Islet of Langerhans (tissue), 1 donor: ENCODE measurements around the gene TRIO.

Source experiments
- FAIRE-seq: peaks from one replicate; lab custom pipeline; 2011; peaks lifted over from hg19 to GRCh38; lab: Jason Lieb, UNC

The TRIO gene

DNA sequence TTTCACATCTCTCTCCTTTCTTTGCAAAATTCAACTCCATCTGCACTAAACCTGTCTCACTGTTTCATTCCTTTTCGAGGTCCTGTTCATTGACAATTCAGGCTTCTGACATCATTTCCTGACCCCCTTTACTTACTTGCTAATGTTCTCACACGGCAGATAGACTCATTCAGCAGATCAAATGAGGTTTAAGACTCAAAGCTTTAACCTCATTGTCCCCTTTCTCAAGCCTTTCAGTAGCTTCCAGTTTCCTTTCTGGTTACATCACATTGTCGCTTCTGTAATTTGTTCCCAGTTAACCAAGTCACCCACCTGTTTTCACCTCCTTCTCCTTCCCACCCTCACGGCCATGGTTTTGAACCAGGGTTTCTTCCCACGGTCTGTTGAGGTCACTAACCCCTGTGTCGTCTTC, 295.1 kb downstream of the TRIO start:
- no peak for FAIRE-seq

DNA sequence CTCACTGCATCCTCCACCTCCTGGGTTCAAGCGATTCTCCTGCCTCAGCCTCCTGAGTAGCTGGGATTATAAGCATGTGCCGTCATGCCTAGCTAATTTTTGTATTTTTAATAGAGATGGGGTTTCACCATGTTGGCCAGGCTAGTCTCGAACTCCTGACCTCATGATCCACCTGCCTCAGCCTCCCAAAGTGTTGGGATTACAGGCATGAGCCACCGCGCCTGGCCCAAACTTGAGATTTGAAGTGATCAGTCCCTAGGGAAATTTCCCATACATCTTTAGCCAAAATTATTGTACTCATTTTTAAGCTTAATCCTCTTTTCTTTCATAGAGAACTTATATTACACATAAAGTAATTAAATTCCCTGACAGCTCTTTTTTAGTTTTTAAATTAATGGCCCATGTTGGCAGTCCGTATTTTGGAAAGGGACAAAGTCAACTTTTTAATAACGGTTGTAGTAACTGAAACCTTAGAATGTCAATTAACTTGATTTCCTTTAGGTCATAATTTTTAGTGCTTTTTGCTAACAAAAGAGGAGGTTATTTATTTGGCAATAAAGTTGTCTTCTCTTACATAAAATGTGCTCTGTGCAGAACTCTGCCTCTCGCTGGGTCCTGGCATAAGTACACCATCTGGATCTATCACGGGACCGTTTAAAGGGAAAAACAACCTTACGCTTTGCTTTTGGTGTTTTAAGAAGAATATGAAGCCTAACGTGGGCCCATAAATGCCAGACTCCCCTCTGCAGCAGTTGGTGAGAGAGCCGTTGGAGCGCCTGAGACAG, 296.1 kb downstream of the TRIO start:
- no peak for FAIRE-seq

DNA sequence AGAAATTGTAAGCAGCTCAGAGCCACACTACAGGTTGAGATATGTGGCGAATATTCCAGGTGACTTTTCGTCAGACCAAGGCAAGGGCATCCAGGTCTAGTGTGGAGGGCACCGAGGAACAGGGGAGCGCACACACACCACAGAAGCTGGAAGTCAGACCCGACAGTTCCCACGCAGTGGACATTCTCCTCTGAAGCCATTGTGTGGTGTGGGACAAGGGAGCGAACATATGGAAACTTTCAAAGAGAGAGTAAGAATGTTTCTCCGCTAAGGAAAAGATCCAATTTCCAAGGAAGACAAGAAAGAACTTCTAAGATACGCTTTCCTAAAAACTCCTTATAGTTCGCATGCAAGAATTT, 297.1 kb downstream of the TRIO start:
- no peak for FAIRE-seq

DNA sequence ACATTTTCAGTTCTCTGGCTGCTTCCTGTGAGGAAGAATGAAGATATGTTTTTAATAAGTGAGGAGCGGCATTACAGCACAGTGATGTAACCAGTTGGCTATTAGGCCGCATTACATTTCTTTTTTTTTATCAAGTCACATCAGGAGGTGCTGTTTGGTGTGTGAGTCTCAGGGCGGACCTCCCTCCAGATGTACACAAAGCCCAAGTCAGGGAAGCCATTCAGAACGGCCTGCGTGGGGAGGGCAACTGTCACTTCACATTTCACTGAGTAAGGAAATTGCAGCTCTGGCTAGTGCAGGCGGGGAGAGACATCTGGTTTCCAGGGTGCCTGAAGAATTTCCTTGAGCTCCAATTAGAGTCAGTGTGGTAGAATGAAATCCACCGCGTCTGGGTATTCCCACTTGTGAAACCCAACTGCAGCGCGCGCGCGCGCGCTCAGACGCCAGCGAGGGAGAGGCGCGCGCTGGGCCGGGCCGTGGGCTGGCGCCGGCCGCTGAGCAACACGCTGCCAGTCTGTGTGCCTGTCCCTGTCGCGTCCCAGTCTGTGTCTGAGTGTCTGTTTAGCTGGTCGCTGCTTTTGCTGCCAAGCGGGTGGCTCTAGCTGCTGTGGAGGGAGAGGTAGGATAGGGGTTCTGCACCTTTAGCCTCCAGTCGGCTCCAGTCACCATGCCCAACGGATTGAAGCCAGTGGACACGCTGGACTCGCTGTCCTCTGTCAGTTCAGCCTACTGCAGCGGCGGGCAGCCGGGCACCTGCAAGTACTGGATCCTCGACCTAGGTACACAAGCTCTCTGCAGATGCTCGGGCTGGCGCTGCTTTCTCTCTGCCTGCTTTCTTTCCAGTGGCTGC, 297.7 kb downstream of the TRIO start:
- no peak for FAIRE-seq

DNA sequence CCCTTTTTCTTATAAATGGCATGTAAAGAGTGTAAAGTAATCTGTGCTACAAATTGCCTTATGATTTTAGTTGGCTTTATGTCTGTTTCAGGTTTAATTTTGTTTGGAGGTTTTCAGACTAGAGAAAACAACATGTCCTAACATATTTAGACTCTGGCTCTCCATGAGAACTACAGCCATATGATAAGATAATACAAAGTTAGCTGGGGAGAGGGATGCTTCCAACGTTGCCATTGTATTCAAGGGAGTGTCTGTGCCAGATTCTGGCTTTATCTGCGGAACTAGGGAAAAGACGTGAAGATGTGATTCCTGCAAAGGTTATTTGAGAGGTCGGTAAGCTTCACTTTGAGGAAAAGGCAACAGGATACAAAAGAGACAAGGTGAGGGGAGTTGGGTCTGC, 298.5 kb downstream of the TRIO start:
- FAIRE-seq = no peak

DNA sequence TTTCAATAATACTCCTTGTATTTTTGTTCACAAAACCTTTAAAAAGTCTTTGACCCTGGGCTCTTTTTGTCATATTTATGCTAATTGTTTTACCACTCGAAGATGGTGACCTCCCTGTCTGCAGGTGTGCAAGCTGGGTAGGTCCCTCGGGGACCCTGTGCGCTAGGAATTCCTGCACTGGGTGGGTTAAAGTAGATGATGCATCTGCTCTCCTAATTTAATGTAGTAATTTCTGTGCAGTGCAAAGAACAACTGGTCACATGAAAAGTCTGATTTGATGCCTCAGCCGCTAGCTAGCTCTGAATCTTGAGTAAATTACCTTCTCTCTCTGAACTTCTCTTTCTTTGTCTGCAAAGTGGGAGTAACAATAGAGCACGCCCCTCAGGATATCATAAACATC, 299.4 kb downstream of the TRIO start:
- no peak for FAIRE-seq

DNA sequence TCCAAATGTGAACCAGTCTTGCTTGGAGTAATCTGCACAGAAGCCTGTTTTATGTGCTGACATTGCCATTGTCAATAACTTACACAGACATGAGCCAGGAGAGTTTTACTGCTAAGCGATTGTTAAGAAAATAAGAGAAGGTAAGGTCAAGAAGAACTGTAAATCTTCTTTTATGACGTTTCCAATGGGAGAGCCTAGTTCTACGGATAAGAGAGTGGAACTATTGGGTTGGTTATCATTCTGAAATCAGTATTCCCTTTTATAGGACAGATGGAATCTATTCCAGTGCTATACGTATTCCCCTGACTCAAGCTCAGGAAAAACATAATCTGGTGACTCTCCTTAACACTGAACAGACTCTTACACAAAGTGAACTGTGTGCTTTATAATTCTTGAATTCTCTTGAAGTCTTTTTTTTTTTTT, 300.5 kb downstream of the TRIO start:
- FAIRE-seq = no peak

DNA sequence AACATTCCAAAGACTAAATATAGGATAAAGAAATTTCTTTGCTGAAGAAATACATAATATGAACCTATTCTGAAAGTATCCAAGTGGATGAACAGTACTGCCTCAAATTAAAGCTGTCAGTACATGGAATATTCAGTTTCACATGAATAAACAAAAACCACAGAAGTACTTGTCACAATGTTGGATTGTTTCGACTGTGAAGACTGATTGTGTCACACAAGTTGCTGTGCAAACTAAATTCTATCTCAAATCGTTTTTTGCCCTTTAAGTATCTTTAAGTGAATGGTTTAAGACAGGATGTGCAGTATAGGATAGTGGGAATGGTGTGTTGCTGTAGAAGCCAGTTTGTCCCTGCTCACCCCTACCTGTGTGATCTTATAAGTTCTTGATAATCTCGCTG, 301.0 kb downstream of the TRIO start:
- no peak for FAIRE-seq

DNA sequence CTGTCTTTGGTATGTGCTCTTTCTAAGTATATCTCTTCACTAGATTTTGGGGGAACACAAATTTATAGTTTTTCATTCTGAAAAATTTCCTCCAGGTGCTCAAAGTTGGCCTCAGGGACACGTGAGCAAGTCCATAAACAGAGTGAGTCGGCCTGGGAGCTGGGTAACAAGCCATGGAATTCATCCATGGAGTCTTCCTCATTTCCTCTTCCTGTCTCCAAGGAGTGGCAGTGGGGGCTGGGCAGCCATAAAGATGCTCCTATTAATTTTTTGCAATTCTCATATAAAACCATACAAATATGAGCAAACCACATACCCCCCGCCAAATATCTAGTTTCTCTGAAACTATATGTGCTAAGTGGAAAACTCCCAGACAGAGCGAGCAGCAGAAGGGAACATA, 301.9 kb downstream of the TRIO start:
- FAIRE-seq = no peak

DNA sequence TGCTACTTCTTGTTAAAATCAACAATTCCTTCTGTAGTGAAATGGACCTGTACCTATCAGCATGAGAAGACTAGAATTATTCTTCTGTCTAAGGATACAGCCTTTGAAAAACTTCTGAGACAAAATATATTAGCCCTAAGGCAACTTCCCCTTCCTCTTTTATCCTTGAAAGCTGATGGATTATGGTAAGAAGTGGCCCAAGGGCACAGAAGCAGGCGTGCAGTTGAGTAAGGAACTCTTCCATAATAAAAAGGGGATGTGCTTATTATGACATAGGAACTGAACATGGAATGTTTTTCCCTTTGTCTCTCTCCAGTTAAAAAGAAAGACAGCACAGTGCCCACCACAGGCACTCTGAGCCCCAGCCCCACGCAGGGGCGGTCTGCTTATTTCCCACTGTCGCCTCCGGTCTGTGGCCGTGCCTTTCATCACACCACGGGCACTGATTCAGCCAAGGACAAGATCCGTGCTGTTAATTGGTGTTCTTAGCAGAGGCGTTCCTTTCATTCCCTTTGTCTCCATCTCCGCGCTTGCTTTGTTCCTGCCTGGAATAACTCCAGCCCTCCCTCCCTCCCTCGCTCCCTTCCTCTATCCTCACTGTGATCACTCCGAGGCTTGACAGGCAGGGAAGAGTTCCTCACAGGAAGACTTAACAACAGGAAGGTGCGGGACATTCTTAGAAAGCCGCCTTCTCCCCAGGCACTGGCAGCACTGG, 302.6 kb downstream of the TRIO start:
- no peak for FAIRE-seq

DNA sequence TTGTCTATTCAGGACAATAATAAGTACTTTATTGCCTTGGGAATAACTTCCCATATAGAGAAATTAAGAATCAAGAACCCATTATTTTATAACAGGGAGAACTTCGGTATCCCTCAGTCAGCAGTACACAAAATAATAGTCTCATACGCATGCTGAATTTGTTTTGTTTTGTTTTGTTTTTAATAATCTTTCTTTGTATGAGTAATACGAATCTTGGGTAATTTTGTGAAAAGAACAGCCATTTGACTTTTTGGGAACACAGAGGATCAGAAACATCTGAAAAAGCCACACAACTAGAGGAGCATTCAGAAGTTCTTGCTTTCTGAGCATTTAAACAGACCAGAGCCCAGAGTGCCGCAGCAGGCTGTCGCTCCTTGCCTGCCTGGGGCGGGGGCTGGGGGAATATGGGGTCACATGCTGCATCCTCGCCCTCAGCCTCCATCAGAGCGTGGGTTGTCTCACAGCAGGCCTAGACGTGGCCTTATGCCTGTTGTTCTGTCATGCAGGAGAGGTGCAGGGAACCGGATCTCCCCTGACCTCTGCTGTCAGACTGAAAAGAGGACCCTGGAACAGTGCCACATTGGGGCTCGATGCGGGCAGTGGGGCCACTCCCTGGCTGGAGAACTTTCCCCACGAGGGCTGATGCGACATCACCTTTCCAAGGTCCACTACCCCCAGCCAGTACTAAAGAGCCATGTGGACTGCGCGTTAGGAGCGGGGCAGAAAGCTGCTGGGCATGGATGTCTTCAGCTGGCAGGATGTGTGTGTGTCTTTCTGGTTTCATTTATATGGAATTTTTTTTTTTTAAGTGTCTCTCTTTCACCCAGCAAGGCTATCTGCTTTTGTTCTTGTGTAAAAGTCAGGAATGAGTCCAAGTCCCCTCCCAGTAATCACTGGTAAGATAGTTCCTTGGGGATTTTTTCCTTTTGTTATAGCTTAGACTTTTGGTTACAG, 305.1 kb downstream of the TRIO start:
- no peak for FAIRE-seq

DNA sequence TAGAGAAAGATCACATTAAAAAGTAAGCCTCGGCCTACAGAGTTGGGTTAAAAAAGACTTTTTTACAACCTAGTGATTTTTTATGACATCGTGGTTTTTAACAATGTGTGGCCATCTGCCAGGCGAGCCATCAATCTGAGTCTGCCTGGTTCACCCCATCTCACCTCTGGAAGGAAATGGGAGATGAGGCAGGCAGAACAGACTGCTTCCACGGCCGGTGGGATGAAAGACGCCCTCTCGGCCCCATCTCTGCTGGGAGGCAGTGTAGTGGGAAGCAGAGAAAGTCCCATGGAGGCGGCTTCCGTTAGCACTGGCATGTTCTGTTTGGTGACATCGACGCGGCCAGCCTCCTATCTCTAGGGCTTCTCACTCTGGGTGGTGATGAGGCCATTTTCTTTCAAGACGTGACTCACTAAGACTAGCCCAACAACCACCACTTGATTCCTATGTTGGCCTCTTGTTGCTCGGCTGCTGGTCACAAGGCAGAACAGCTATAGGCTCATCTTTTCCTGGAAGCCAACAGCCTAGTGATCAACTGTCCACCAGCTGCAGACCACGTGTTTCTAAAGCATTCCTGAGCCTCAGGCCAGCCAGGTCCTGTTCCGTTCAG, 306.0 kb downstream of the TRIO start:
- no peak for FAIRE-seq

DNA sequence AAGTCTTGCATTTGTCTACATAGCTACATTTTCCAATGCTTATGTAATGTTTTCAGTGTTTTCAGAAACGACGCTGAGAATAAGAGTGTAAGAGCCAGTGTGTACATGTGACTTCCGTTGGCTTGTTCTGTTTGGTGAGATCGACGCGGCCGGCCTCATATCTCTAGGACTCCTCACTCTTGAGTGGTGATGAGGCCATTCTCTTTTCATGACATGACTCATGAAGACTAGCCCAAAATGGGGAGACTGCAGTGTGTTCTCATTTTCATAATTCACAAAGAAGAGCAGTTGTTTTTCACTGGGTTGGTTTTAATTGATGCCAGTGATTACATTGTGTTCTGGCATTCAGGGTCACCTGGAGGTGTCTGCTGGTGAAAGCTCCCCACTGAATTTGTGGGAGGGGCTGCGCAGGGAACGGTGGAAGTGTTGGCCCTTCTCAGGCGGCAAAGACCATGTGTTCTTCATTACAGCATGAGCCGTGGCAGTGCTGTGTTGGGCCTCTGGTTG, 306.9 kb downstream of the TRIO start:
- no peak for FAIRE-seq

DNA sequence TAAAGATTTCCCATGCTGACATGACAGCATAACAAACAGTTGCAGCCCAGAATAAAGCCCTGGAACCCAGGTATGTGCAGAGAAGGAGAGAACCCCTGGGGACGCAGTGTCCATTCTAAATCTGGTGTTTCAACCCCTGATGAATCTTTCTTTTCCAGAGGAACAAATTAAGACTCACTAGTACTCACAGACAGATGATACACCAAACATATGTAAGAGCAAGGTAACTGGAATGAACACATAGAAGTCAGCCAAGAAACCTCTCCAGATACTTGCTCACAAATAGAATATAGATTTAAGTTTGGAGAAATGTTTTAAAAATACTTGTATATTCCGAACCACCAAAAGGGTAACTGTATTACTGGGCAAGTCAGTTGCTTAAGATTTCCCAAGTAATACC, 307.6 kb downstream of the TRIO start:
- FAIRE-seq = no peak

DNA sequence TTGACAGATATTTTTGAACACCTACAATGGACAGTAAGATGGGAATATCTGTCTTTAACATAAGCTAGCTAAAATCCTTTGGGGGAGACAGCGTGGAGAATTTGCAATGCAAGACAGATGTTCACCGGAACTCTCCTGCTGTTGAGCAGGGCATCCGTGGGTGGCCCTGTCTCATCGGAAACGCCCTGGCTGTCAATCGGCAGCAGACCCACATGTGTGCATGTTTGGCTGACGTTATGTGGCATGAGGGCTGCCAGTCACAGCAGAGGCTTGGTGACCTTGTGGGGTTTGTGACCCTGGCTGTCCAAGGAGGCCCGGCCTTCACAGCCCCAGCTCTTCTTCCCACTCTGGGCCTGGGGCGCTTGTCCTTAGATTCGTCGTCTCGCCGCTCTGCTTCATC, 308.7 kb downstream of the TRIO start:
- no peak for FAIRE-seq

DNA sequence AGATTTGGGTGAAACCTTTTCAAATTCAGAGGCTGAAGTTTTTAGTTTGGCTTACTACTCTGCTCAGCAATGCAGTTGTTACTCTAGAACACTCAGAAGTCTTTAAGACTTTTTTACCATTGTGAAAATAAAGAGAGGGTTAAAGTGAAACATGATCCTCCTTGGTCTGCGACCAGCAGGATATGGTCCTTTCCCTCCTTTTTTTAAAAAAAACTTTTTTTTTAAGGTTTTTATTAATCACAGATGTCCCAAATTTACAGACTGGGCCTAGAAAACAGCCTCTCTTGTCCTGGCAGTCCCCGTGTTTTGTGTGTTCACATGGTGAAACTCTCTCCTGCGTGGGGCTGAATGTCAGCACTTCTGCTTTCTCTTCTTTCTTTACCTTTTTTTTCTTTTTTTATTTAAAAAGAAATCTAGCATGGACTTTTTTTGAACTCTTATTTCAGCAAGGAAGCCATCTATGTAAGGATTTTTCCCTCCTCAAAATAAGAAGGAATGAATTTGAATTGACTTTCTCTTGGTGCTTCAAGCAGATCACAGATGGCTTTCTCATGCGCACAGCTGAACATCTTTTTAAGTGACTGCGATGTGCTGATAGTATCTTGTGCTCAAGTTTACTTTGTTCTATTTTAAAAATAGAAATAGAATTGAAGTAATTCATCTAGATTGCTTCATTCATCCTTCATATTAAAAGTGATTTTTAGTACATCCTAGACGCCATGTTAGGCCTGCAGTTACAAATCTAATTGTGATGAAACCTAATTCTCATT, 309.7 kb downstream of the TRIO start:
- no peak for FAIRE-seq

DNA sequence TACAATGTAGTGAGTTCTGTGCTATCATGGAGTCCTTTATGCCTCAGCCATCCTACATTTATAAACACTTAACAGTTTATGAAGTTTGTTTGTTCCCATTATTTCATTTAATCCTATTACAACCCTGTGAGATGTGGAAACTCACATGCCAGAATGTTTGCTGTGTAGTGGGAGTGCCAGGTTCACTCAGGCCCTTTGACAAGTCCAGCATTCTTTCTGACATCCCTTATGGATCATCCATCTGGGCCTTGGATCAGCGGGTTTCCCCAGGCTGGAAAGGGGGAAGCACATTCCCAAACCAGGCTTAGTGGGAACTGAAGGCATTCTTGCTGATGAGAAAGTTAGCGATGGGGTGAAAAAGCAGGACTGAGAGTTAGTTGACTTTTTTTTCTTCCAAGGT, 310.3 kb downstream of the TRIO start:
- FAIRE-seq = no peak

DNA sequence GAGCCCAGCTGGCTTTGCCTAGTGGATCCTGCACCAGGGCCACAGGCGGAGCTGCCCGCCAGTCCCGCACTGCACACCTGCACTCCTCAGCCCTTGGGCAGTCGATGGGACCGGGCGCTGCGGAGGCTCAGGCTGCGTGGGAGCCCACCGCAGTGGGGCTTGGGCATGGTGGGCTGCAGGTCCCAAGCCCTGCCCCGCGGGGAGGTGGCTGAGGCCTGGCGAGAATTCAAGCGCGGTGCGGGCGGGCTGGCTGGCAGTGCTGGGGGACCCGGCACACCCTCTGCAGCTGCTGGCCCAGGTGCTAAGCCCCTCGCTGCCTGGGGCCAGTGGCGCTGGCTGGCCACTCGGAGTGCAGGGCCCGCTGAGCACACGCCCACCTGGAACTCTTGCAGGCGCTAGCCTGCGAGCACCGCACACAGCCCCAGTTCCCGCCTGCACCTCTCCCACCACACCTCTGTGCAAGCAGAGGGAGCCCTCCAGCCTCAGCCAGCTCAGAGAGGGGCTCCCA, 312.7 kb downstream of the TRIO start:
- FAIRE-seq = no peak

DNA sequence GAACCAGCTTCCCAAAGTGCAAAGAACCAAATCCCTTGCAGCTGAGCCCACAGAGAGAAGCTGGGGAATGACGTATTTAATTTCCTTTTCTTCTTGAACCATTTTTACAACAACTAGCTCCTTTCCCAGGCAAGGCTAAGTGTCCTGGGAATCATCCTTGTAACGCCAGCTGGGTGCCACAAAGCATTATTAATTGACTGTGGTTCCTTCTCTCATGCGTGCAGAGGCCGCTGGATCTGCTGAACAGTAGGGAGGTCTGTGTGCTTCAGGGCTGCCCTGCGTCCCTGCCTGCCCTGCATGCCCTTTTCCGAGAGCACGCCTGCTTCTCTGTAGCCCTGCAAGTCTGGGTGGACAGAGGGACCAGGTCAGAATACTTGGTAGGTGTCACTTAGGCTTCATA, 314.3 kb downstream of the TRIO start:
- FAIRE-seq = peak; percentile 17

DNA sequence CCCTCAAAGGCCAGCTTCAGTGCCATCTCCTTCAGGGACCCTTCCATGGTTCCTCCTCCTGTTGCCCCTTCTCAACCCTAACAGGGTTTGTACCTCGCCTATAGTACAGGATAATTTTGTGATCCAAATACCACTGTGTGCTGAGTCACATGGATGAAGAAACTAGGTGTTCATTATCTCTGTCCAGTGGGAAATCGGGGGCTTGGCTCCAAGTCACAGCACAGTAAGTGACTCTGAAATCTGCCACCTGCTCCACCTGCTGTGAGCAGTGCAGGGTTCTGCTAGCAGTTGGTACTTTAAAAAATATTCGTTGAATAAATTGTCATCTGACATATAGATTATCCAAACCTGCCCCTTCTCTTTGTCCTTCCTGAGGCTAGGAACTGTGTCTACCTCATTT, 315.3 kb downstream of the TRIO start:
- FAIRE-seq = no peak
